C4-2B (cell line): ENCODE measurements around the gene TMCO6.
"Not testable (repeated sequence)": the region's sequence is repeated elsewhere in the genome, so short reads cannot be mapped to it uniquely, and the experiment has no call there.

Experiments used
- H3K27ac ChIP-seq: fragments of 450-650 bp; 2 replicates; pipeline ENCODE4 v1.5.1; 2017
- CTCF ChIP-seq: fragments of 450-650 bp; conservative IDR thresholded peaks from 2 replicates; pipeline ENCODE4 v1.5.1; 2017; ENCODE audit warnings: mild to moderate bottlenecking
- ZFX ChIP-seq: fragments of 450-650 bp; IDR thresholded peaks from 2 replicates; pipeline ENCODE4 v1.6.1; 2017

The TMCO6 gene

GRCh38 chr5:140609126-140609525 lies 30.1 kb upstream of the TMCO6 start:
- H3K27ac ChIP-seq, result no peak overlapping the region
- TF ChIP-seq ZFX (no peak), CTCF (no peak)

- TF ChIP-seq CTCF, result no peak
- no peak for TF ChIP-seq ZFX
- no peak overlapping the region for H3K27ac ChIP-seq
Measured at GRCh38 chr5:140611020-140611521, 28.2 kb upstream of the TMCO6 start.

- TF ChIP-seq CTCF (no peak), ZFX (no peak)
- H3K27ac ChIP-seq, result no peak overlapping the region
Measured at GRCh38 chr5:140622301-140622700, 16.9 kb upstream of the TMCO6 start.

GRCh38 chr5:140623061-140623460 lies 16.2 kb upstream of the TMCO6 start:
- H3K27ac ChIP-seq, result not testable (repeated sequence)

GRCh38 chr5:140624886-140625285 lies 14.4 kb upstream of the TMCO6 start:
- H3K27ac ChIP-seq, result not testable (repeated sequence)

- H3K27ac ChIP-seq, result no peak overlapping the region
- TF ChIP-seq ZFX, result no peak
- no peak for TF ChIP-seq CTCF
Measured at GRCh38 chr5:140627972-140628371, 11.3 kb upstream of the TMCO6 start.

GRCh38 chr5:140628711-140629110 lies 10.5 kb upstream of the TMCO6 start:
- TF ChIP-seq CTCF (no peak), ZFX (no peak)
- H3K27ac ChIP-seq, result no peak overlapping the region

- no peak overlapping the region for H3K27ac ChIP-seq
- TF ChIP-seq ZFX (no peak), CTCF (no peak)
Measured at GRCh38 chr5:140630292-140631035, 8.8 kb upstream of the TMCO6 start.
